Peyer's patch (tissue), 4 donors: ENCODE data around the gene TJP2.

Experiments
- CTCF ChIP-seq, 6 experiments: fragments of 450-650 bp in 4 of 6; fragments of 200-600 bp in 2 of 6; sonication (generic) in 1 of 6; IDR thresholded peaks; one replicate each; pipeline ENCODE4 v1.5.1; 2017 to 2019; ENCODE audit warnings: antibody characterized with exemption in 6 of 6, mild to moderate bottlenecking in 3 of 6, moderate library complexity in 1 of 6
- POLR2A ChIP-seq, 2 donors: fragments of 450-650 bp; IDR thresholded peaks; one replicate each; pipeline ENCODE4 v1.5.1; 2017; ENCODE audit warnings: antibody characterized with exemption in 2 of 2, mild to moderate bottlenecking in 2 of 2, moderate library complexity in 2 of 2

- TF ChIP-seq POLR2A (IDR thresholded peaks at IDR 0.05) (no peak), CTCF (IDR thresholded peaks at IDR 0.05) (no peak)
These were observed 20.8 kb downstream of the TJP2 start for GRCh38 chr9:69194702-69195418.
